ENCODE measurements around the gene ASPG.

The ASPG gene

GRCh38 chr14:104142136-104142945 is 56.8 kb downstream of the ASPG start:
- DNase-seq (ENCODE audit: insufficient read length): no peak
- no peak for FAIRE-seq
- no peak for TF ChIP-seq POLR2AphosphoS5 (IDR thresholded peaks at IDR 0.05; ENCODE audit: low read depth, low read length)
- no peak for TF ChIP-seq TAF1 (IDR thresholded peaks at IDR 0.05; ENCODE audit: borderline replicate concordance, low read depth, low read length)
- no peak for TF ChIP-seq POLR2A (IDR thresholded peaks at IDR 0.05; ENCODE audit: low read depth, low read length)

- DNase-seq (ENCODE audit: insufficient read length) (no peak), FAIRE-seq (no peak)
Observed at GRCh38 chr14:104142946-104143470, 57.5 kb downstream of the ASPG start.

GRCh38 chr14:104143521-104144452 is 58.3 kb downstream of the ASPG start:
- TF ChIP-seq TAF1 (IDR thresholded peaks at IDR 0.05; ENCODE audit: borderline replicate concordance, low read depth, low read length): no peak
- no peak for TF ChIP-seq POLR2A (IDR thresholded peaks at IDR 0.05; ENCODE audit: low read depth, low read length)
- TF ChIP-seq POLR2AphosphoS5 (IDR thresholded peaks at IDR 0.05; ENCODE audit: low read depth, low read length): no peak
- DNase-seq (ENCODE audit: insufficient read length) (no peak), FAIRE-seq (no peak)

More at GRCh38 chr14:104142946-104143470, 57.5 kb downstream of the ASPG start:
- TF ChIP-seq POLR2A (IDR thresholded peaks at IDR 0.05; ENCODE audit: low read depth, low read length): no peak

GRCh38 chr14:104144453-104144790 is 58.9 kb downstream of the ASPG start:
- FAIRE-seq: no peak
- TF ChIP-seq POLR2AphosphoS5 (IDR thresholded peaks at IDR 0.05; ENCODE audit: low read depth, low read length) (no peak), TAF1 (IDR thresholded peaks at IDR 0.05; ENCODE audit: borderline replicate concordance, low read depth, low read length) (no peak), POLR2A (IDR thresholded peaks at IDR 0.05; ENCODE audit: low read depth, low read length) (no peak)

GRCh38 chr14:104144911-104145825 is 59.7 kb downstream of the ASPG start:
- no peak for FAIRE-seq
- DNase-seq (ENCODE audit: insufficient read length): no peak
- TF ChIP-seq POLR2A (IDR thresholded peaks at IDR 0.05; ENCODE audit: low read depth, low read length) (no peak), POLR2AphosphoS5 (IDR thresholded peaks at IDR 0.05; ENCODE audit: low read depth, low read length) (no peak), TAF1 (IDR thresholded peaks at IDR 0.05; ENCODE audit: borderline replicate concordance, low read depth, low read length) (no peak)

More at GRCh38 chr14:104144453-104144790, 58.9 kb downstream of the ASPG start:
- no peak for DNase-seq (ENCODE audit: insufficient read length)

GRCh38 chr14:104145826-104146601 is 60.5 kb downstream of the ASPG start:
- no peak for FAIRE-seq
- no peak for DNase-seq (ENCODE audit: insufficient read length)
- TF ChIP-seq POLR2AphosphoS5 (IDR thresholded peaks at IDR 0.05; ENCODE audit: low read depth, low read length) (no peak), TAF1 (IDR thresholded peaks at IDR 0.05; ENCODE audit: borderline replicate concordance, low read depth, low read length) (no peak), POLR2A (IDR thresholded peaks at IDR 0.05; ENCODE audit: low read depth, low read length) (no peak)

GRCh38 chr14:104146651-104147345 is 61.3 kb downstream of the ASPG start:
- DNase-seq (ENCODE audit: insufficient read length): no peak
- TF ChIP-seq POLR2A (IDR thresholded peaks at IDR 0.05; ENCODE audit: low read depth, low read length): no peak
- no peak for TF ChIP-seq TAF1 (IDR thresholded peaks at IDR 0.05; ENCODE audit: borderline replicate concordance, low read depth, low read length)
- no peak for TF ChIP-seq POLR2AphosphoS5 (IDR thresholded peaks at IDR 0.05; ENCODE audit: low read depth, low read length)
- no peak for FAIRE-seq

GRCh38 chr14:104147346-104148125 is 62.0 kb downstream of the ASPG start:
- DNase-seq (ENCODE audit: insufficient read length) (no peak), FAIRE-seq (no peak)
- no peak for TF ChIP-seq POLR2AphosphoS5 (IDR thresholded peaks at IDR 0.05; ENCODE audit: low read depth, low read length)
- no peak for TF ChIP-seq POLR2A (IDR thresholded peaks at IDR 0.05; ENCODE audit: low read depth, low read length)
- no peak for TF ChIP-seq TAF1 (IDR thresholded peaks at IDR 0.05; ENCODE audit: borderline replicate concordance, low read depth, low read length)
